ENCODE data around the gene TBCCD1.

TBCCD1 gene

DNA sequence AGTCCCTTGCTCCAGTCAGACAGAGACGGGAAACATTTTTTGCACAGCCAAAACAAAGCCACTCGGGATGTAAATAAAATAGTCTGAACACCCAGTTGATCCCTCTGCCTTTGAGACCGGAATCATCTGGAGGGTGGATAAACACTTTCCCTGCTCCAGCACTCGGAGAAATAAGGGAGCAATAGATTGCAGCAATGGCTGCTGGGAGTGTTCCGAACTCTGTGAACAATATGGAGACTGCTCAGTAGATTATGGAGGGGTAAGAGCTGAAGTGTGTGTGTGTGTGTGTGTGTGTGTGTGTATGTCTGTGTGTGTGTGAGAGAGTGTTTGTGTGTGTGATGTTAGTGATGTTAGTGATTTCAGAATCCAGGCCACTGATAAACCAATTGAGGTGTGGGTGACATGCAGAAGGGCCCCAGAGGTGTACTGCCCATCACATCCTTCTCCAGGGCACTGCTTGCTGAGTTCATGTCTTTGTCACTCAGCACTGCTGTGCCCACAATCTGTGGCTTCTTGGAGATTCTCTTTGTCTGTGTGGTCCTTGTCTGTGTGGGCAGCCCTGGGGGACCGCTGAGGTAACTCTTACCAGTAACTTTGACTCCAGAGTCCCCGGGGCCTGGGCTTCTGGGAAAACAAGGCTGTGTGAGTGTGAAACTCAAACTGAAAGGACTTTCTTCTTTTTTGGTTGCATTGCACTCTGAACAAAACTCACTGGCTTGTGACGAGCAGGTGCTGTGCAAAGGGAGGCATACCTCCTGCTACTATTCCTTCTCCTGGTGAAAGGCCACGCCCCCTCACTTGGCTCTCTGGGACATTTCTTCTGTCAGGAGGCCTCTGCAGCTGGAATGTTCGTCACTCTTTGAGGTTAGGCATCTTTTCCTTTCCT lies 45.9 kb downstream of the TBCCD1 start:
- H3K27ac ChIP-seq (ENCODE audit: low read depth, low read length), result no peak overlapping the region

GRCh38 chr3:186520431-186520830 lies 46.7 kb downstream of the TBCCD1 start:
- no peak overlapping the region for H3K9ac ChIP-seq (ENCODE audit: low read length)
- H3K36me3 ChIP-seq (ENCODE audit: control insufficient read depth, insufficient read depth, low read length), result no peaks in the 10 kb centered on the region
- no peak overlapping the region for H3K4me3 ChIP-seq (ENCODE audit: low read length)
- no peak overlapping the region for H3K27ac ChIP-seq (ENCODE audit: low read depth, low read length)
- H3K4me1 ChIP-seq (ENCODE audit: control insufficient read depth, insufficient read depth, low read length), result no peaks in the 10 kb centered on the region
- no peaks in the 10 kb centered on the region for H3K27me3 ChIP-seq (ENCODE audit: control insufficient read depth, insufficient read depth, low read length)

More for the DNA sequence above, 45.9 kb downstream of the TBCCD1 start:
- no peaks in the 10 kb centered on the region for H3K4me1 ChIP-seq (ENCODE audit: control insufficient read depth, insufficient read depth, low read length)
- H3K9ac ChIP-seq (ENCODE audit: low read length), result no peak overlapping the region
- no peaks in the 10 kb centered on the region for H3K36me3 ChIP-seq (ENCODE audit: control insufficient read depth, insufficient read depth, low read length)
- no peaks in the 10 kb centered on the region for H3K27me3 ChIP-seq (ENCODE audit: control insufficient read depth, insufficient read depth, low read length)
- H3K4me3 ChIP-seq (ENCODE audit: low read length), result no peak overlapping the region

- Histone ChIP-seq H3K9ac (ENCODE audit: low read length) (no peak overlapping the region), H3K27ac (ENCODE audit: low read depth, low read length) (no peak overlapping the region), H3K27me3 (ENCODE audit: control insufficient read depth, insufficient read depth, low read length) (no peaks in the 10 kb centered on the region), H3K4me3 (ENCODE audit: low read length) (no peak overlapping the region), H3K4me1 (ENCODE audit: control insufficient read depth, insufficient read depth, low read length) (no peaks in the 10 kb centered on the region), H3K36me3 (ENCODE audit: control insufficient read depth, insufficient read depth, low read length) (no peaks in the 10 kb centered on the region)
These were observed 48.0 kb downstream of the TBCCD1 start for GRCh38 chr3:186519021-186519658.

DNA sequence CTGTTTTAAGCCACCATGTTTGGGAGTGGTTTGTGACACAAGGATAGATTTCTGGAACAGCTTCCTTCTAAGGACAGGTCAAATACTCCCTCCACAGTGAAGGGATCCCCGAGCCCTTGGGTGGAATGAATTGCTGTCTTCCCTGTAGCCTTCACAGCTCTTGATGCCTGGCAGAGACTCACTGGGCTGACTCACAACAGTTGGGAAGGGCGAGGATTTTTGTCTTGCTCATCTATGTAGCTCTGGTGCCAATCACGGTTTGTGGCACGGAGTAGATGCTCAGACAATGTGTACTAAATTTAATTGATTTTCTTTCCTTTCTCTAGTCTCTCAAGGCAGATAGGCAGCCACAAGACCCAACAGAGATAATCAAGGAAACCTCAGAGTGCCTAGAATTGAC lies 49.9 kb downstream of the TBCCD1 start:
- no peak overlapping the region for H3K4me3 ChIP-seq (ENCODE audit: low read length)
- no peaks in the 10 kb centered on the region for H3K27me3 ChIP-seq (ENCODE audit: control insufficient read depth, insufficient read depth, low read length)

DNA sequence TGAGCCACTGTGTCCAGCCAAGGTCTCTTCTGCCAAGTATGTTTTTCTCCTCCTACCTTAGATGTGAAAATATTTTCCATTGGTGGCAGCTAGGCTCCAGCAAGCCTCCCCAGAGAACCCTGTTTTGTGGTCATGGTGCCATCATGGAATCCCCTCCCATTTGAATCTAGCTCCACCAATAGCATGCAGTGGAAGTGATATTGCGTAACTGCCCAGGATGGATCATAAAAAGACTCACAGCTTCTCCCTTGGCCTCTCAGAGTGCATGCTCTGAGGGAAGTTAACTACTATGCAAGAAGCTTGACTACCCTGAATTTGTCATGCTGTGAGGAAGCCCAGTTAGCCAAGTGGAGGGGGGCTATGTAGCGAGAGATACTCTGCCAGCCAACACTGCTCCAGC lies 50.5 kb downstream of the TBCCD1 start:
- Histone ChIP-seq H3K27ac (ENCODE audit: low read depth, low read length) (no peak overlapping the region), H3K4me3 (ENCODE audit: low read length) (no peak overlapping the region), H3K4me1 (ENCODE audit: control insufficient read depth, insufficient read depth, low read length) (no peaks in the 10 kb centered on the region)

More for the DNA sequence above, 49.9 kb downstream of the TBCCD1 start:
- no peaks in the 10 kb centered on the region for H3K4me1 ChIP-seq (ENCODE audit: control insufficient read depth, insufficient read depth, low read length)
- H3K9ac ChIP-seq (ENCODE audit: low read length), result no peak overlapping the region
- no peak overlapping the region for H3K27ac ChIP-seq (ENCODE audit: low read depth, low read length)
- no peaks in the 10 kb centered on the region for H3K36me3 ChIP-seq (ENCODE audit: control insufficient read depth, insufficient read depth, low read length)

DNA sequence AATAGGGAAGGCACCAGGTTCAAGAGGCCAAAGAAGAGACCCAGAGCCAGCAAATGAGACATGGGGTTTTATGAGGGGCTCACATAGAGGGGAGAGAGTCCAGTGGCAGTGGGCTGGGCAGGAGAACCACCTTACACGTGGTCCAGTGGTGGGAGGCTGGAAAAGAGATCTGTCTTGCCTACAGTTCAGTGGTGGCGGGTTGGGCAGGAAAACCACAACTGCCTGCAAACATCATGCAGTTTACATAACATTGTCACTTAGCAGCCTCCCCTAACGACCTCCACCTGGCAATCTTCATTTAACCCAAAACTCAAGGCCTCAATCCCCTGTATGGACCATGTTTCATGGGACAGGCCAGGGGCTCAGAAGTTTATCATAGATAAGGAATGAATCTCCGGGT lies 52.0 kb downstream of the TBCCD1 start:
- Histone ChIP-seq H3K36me3 (ENCODE audit: control insufficient read depth, insufficient read depth, low read length) (no peaks in the 10 kb centered on the region), H3K4me3 (ENCODE audit: low read length) (no peak overlapping the region), H3K4me1 (ENCODE audit: control insufficient read depth, insufficient read depth, low read length) (no peaks in the 10 kb centered on the region), H3K9ac (ENCODE audit: low read length) (no peak overlapping the region), H3K27ac (ENCODE audit: low read depth, low read length) (no peak overlapping the region), H3K27me3 (ENCODE audit: control insufficient read depth, insufficient read depth, low read length) (no peaks in the 10 kb centered on the region)

More for the DNA sequence above, 50.5 kb downstream of the TBCCD1 start:
- Histone ChIP-seq H3K9ac (ENCODE audit: low read length) (no peak overlapping the region), H3K36me3 (ENCODE audit: control insufficient read depth, insufficient read depth, low read length) (no peaks in the 10 kb centered on the region), H3K27me3 (ENCODE audit: control insufficient read depth, insufficient read depth, low read length) (no peaks in the 10 kb centered on the region)

DNA sequence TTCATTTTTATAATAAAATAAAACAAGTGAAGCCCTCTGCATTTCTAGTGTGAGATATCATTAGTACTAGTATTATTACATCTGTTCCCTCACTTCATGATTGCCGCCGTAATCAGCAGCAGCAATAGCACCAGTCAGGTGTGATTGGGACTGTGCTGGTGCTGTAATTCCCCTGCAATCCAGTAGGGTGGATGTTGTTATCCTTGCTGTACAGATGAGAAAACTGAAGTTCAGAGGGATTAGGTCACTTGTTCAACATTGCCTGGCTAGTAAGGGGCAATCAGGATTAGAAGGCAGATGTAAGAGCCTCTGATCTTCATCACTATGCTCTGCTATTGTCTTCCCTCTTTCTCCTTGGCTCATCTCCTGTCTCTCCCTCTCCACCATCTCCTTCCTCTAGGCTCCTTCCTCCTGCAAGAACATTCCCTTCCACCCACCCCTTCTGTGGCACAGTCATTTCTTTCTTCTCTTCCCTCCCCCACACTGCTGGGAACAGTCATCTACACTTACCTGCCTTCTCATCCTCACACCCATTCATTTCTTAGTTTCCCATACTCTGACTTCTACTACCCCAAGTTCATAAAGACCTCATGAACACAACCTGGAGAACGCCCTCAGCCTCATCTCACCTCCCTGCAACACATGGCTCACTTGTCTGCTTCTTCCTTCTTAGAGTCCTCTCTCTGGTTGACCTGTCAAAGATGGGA lies 52.7 kb downstream of the TBCCD1 start:
- Histone ChIP-seq H3K27me3 (ENCODE audit: control insufficient read depth, insufficient read depth, low read length) (no peaks in the 10 kb centered on the region), H3K4me1 (ENCODE audit: control insufficient read depth, insufficient read depth, low read length) (no peaks in the 10 kb centered on the region), H3K36me3 (ENCODE audit: control insufficient read depth, insufficient read depth, low read length) (no peaks in the 10 kb centered on the region)

DNA sequence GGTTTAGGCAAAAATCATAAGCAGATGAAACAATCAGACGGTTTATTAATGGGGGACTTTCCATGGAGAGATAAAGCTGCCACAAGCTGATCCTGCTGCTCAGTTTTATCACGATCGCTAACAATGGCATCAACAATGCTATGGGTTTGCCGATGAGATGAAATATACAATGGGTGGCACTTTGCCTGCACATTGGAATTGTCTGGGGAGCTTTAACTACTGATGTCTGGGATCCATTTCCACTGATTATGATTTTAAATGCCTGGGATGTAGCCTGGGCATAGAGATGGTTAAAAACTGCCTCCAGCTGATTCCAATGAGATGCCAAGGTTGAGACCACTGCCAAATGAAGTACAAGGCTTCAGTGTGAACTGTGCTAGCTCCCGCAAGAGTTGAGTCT lies 53.8 kb downstream of the TBCCD1 start:
- no peak overlapping the region for H3K4me3 ChIP-seq (ENCODE audit: low read length)
- no peaks in the 10 kb centered on the region for H3K4me1 ChIP-seq (ENCODE audit: control insufficient read depth, insufficient read depth, low read length)
- H3K27ac ChIP-seq (ENCODE audit: low read depth, low read length), result no peak overlapping the region
- H3K27me3 ChIP-seq (ENCODE audit: control insufficient read depth, insufficient read depth, low read length), result no peaks in the 10 kb centered on the region
- no peaks in the 10 kb centered on the region for H3K36me3 ChIP-seq (ENCODE audit: control insufficient read depth, insufficient read depth, low read length)
- no peak overlapping the region for H3K9ac ChIP-seq (ENCODE audit: low read length)

More for the DNA sequence above, 52.7 kb downstream of the TBCCD1 start:
- Histone ChIP-seq H3K27ac (ENCODE audit: low read depth, low read length) (no peak overlapping the region), H3K9ac (ENCODE audit: low read length) (no peak overlapping the region), H3K4me3 (ENCODE audit: low read length) (no peak overlapping the region)

- Histone ChIP-seq H3K36me3 (ENCODE audit: control insufficient read depth, insufficient read depth, low read length) (no peaks in the 10 kb centered on the region), H3K27ac (ENCODE audit: low read depth, low read length) (no peak overlapping the region), H3K4me1 (ENCODE audit: control insufficient read depth, insufficient read depth, low read length) (no peaks in the 10 kb centered on the region), H3K9ac (ENCODE audit: low read length) (no peak overlapping the region), H3K4me3 (ENCODE audit: low read length) (no peak overlapping the region), H3K27me3 (ENCODE audit: control insufficient read depth, insufficient read depth, low read length) (no peaks in the 10 kb centered on the region)
These were observed 54.4 kb downstream of the TBCCD1 start for GRCh38 chr3:186512570-186513302.

DNA sequence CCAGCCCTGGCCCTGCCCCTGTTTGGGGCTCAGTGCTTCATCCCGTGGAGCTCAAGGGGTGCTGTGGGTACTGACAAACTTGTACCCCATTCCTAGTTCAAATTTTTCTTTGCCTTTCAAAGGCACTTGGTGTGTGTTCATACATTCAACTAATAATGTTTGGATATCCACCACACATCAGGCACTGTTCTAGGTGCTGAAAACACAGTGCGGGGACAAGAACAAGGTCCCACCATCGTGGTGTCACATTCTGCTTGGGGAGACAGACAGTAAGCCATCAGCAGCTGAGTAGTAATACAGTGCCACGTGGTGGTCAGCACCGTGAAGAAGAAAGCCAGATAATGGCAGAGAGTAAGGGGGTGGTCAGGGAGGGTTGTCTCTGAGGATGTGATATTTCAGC lies 55.4 kb downstream of the TBCCD1 start:
- no peak overlapping the region for H3K9ac ChIP-seq (ENCODE audit: low read length)
- H3K27me3 ChIP-seq (ENCODE audit: control insufficient read depth, insufficient read depth, low read length), result no peaks in the 10 kb centered on the region
- H3K4me1 ChIP-seq (ENCODE audit: control insufficient read depth, insufficient read depth, low read length), result no peaks in the 10 kb centered on the region
- no peak overlapping the region for H3K4me3 ChIP-seq (ENCODE audit: low read length)
- no peak overlapping the region for H3K27ac ChIP-seq (ENCODE audit: low read depth, low read length)
- H3K36me3 ChIP-seq (ENCODE audit: control insufficient read depth, insufficient read depth, low read length), result no peaks in the 10 kb centered on the region

GRCh38 chr3:186511245-186511644 lies 55.9 kb downstream of the TBCCD1 start:
- Histone ChIP-seq H3K27me3 (ENCODE audit: control insufficient read depth, insufficient read depth, low read length) (no peaks in the 10 kb centered on the region), H3K4me3 (ENCODE audit: low read length) (no peak overlapping the region), H3K9ac (ENCODE audit: low read length) (no peak overlapping the region), H3K27ac (ENCODE audit: low read depth, low read length) (no peak overlapping the region), H3K36me3 (ENCODE audit: control insufficient read depth, insufficient read depth, low read length) (no peaks in the 10 kb centered on the region), H3K4me1 (ENCODE audit: control insufficient read depth, insufficient read depth, low read length) (no peaks in the 10 kb centered on the region)

Data from rectal smooth muscle tissue (tissue), 1 donor.